Keratinocyte (primary cell): ENCODE measurements around the gene TCFL5.

Experiments used
- CTCF ChIP-seq, 3 experiments: IDR thresholded peaks in 1 of 3; conservative IDR thresholded peaks in 1 of 3; optimal IDR thresholded peaks in 1 of 3; 2 replicates in 2 of 3; 3 replicates in 1 of 3; pipeline versions ENCODE3 to v1.5.1; 2011; ENCODE audit warnings: low read length in 3 of 3, mild to moderate bottlenecking in 3 of 3, moderate library complexity in 2 of 3, control low read depth in 1 of 3, inconsistent platforms in 1 of 3; ENCODE audit not compliant: insufficient read depth in 2 of 3; ENCODE audit errors: extremely low read depth in 1 of 3
- EZH2 ChIP-seq: IDR thresholded peaks from one replicate; pipeline ENCODE4 v1.6.1; 2012; ENCODE audit warnings: inconsistent platforms, mild to moderate bottlenecking, low read length, moderate library complexity

GRCh38 chr20:62834967-62835730 lies 26.5 kb downstream of the TCFL5 start:
- TF ChIP-seq CTCF (optimal IDR thresholded peaks at IDR 0.05 in 1 of 3, IDR thresholded peaks at IDR 0.05 in 1 of 3, conservative IDR thresholded peaks at IDR 0.05 in 1 of 3; ENCODE audit: extremely low read depth in 1 of 3, insufficient read depth in 2 of 3, low read length in 3 of 3) (no peak), EZH2 (no peak)
